GM18861 (cell line): ENCODE measurements around the gene CHST11.

Experiments used
- ATAC-seq: cut with Tn5 transposase; IDR thresholded peaks from one replicate; pipeline ENCODE4 v1.9.1; 2021; ENCODE audit not compliant: unreplicated experiment

CHST11 gene

GRCh38 chr12:104669851-104670337 is 213.1 kb downstream of the CHST11 start:
- ATAC-seq = peak; percentile 43

- ATAC-seq = no peak
Measured at GRCh38 chr12:104670439-104671408, 214.0 kb downstream of the CHST11 start.

GRCh38 chr12:104671409-104672095 is 214.8 kb downstream of the CHST11 start:
- peak; percentile 51 for ATAC-seq

GRCh38 chr12:104672096-104672445 is 215.3 kb downstream of the CHST11 start:
- ATAC-seq = no peak

GRCh38 chr12:104672501-104673265 is 215.9 kb downstream of the CHST11 start:
- no peak for ATAC-seq

- ATAC-seq = no peak
Measured at GRCh38 chr12:104673294-104673693, 216.5 kb downstream of the CHST11 start.

GRCh38 chr12:104673696-104674482 is 217.1 kb downstream of the CHST11 start:
- ATAC-seq = no peak

GRCh38 chr12:104676636-104677035 is 219.9 kb downstream of the CHST11 start:
- ATAC-seq = no peak

GRCh38 chr12:104677441-104678089 is 220.8 kb downstream of the CHST11 start:
- no peak for ATAC-seq

GRCh38 chr12:104680070-104680469 is 223.3 kb downstream of the CHST11 start:
- peak; percentile 43 for ATAC-seq

GRCh38 chr12:104680491-104680890 is 223.7 kb downstream of the CHST11 start:
- ATAC-seq = no peak

- ATAC-seq = no peak
Measured at GRCh38 chr12:104681012-104681690, 224.4 kb downstream of the CHST11 start.

- peak; percentile 32 for ATAC-seq
Measured at GRCh38 chr12:104682790-104683279, 226.1 kb downstream of the CHST11 start.

- no peak for ATAC-seq
Measured at GRCh38 chr12:104683831-104684503, 227.2 kb downstream of the CHST11 start.

- ATAC-seq = no peak
Measured at GRCh38 chr12:104684884-104685283, 228.1 kb downstream of the CHST11 start.

GRCh38 chr12:104685366-104685765 is 228.6 kb downstream of the CHST11 start:
- ATAC-seq = no peak

- no peak for ATAC-seq
Measured at GRCh38 chr12:104686196-104686595, 229.4 kb downstream of the CHST11 start.

GRCh38 chr12:104687823-104688573 is 231.2 kb downstream of the CHST11 start:
- no peak for ATAC-seq
